ENCODE data around the gene FAM168B.
"Not testable (repeated sequence)": the region's sequence is repeated elsewhere in the genome, so short reads cannot be mapped to it uniquely, and the experiment has no call there.

Gene FAM168B

DNA sequence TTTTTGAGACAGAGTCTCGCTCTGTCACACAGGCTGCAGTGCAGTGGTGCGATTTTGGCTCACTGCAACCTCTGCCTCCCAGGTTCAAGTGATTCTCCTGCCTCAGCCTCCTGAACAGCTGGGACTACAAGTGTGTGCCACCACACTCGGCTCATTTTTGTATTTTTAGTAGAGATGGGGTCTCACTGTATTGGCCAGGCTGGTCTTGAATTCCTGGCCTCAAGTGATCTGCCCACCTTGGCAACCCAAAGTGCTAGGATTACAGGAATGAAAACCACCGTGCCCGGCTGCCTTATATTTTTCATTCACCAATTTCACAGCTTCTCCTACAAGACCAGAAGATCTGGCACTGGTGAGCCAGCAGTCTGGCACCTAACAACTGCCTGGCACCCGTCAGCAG is 25.1 kb downstream of the FAM168B start:
- H3K9ac ChIP-seq (ENCODE audit: low read depth, low read length); H3K9me3 ChIP-seq (ENCODE audit: insufficient read depth, low read depth, low read length); H3K4me1 ChIP-seq (ENCODE audit: insufficient read depth, low read length); H3K27ac ChIP-seq (ENCODE audit: low read depth, low read length); H3K4me3 ChIP-seq (ENCODE audit: low read length); H3K27me3 ChIP-seq (ENCODE audit: insufficient read depth, low read length): not testable (repeated sequence)
- H3K36me3 ChIP-seq (ENCODE audit: insufficient read depth, low read length): peaks cover 75% of the 10 kb centered on the region
- WGBS: 95% methylated on average over 6 of the region's 6 CpGs

GRCh38 chr2:131067465-131068125 is 25.7 kb downstream of the FAM168B start:
- H3K36me3 ChIP-seq (ENCODE audit: insufficient read depth, low read length): peaks cover 75% of the 10 kb centered on the region

GRCh38 chr2:131064589-131065512 is 28.4 kb downstream of the FAM168B start:
- H3K9ac ChIP-seq (ENCODE audit: low read depth, low read length): no peak overlapping the region
- H3K27me3 ChIP-seq (ENCODE audit: insufficient read depth, low read length): no peaks in the 10 kb centered on the region
- H3K4me3 ChIP-seq (ENCODE audit: low read length): no peak overlapping the region
- no peak overlapping the region for H3K27ac ChIP-seq (ENCODE audit: low read depth, low read length)
- H3K36me3 ChIP-seq (ENCODE audit: insufficient read depth, low read length): peaks cover 71% of the 10 kb centered on the region
- 94% methylated on average over 14 of the region's 14 CpGs for WGBS
- no peaks in the 10 kb centered on the region for H3K9me3 ChIP-seq (ENCODE audit: insufficient read depth, low read depth, low read length)
- H3K4me1 ChIP-seq (ENCODE audit: insufficient read depth, low read length): no peaks in the 10 kb centered on the region

More at GRCh38 chr2:131067465-131068125, 25.7 kb downstream of the FAM168B start:
- no peaks in the 10 kb centered on the region for H3K4me1 ChIP-seq (ENCODE audit: insufficient read depth, low read length)
- 96% methylated on average over 2 of the region's 2 CpGs for WGBS
- no peak overlapping the region for H3K4me3 ChIP-seq (ENCODE audit: low read length)
- no peak overlapping the region for H3K27ac ChIP-seq (ENCODE audit: low read depth, low read length)
- H3K9me3 ChIP-seq (ENCODE audit: insufficient read depth, low read depth, low read length): no peaks in the 10 kb centered on the region
- H3K27me3 ChIP-seq (ENCODE audit: insufficient read depth, low read length): no peaks in the 10 kb centered on the region
- no peak overlapping the region for H3K9ac ChIP-seq (ENCODE audit: low read depth, low read length)

GRCh38 chr2:131063501-131064283 is 29.6 kb downstream of the FAM168B start:
- WGBS: 93% methylated on average over 8 of the region's 11 CpGs

DNA sequence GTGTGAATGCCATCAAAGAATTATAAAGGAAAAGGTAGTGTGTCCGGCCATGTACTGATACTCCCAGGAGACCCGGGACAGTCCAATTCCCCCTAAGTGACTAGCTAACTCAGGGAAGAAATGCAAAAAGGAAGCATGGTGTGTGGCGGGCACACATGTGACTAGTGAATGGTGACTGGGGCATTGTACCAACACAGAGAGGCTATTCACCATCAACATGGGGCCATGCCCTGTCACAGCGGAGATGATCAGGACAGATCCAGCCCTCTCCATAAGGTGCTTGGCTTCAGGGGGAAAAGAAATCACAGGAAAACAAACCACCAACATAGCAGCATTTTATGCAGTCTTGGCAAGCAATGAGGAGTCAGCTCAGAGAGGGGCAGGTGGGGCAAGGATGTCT is 34.3 kb downstream of the FAM168B start:
- peaks cover 90% of the 10 kb centered on the region for H3K36me3 ChIP-seq (ENCODE audit: insufficient read depth, low read length)

More at GRCh38 chr2:131063501-131064283, 29.6 kb downstream of the FAM168B start:
- no peak overlapping the region for H3K27ac ChIP-seq (ENCODE audit: low read depth, low read length)
- H3K4me3 ChIP-seq (ENCODE audit: low read length): no peak overlapping the region
- H3K36me3 ChIP-seq (ENCODE audit: insufficient read depth, low read length): peaks cover 73% of the 10 kb centered on the region
- no peaks in the 10 kb centered on the region for H3K27me3 ChIP-seq (ENCODE audit: insufficient read depth, low read length)
- no peak overlapping the region for H3K9ac ChIP-seq (ENCODE audit: low read depth, low read length)
- no peaks in the 10 kb centered on the region for H3K9me3 ChIP-seq (ENCODE audit: insufficient read depth, low read depth, low read length)
- H3K4me1 ChIP-seq (ENCODE audit: insufficient read depth, low read length): no peaks in the 10 kb centered on the region

DNA sequence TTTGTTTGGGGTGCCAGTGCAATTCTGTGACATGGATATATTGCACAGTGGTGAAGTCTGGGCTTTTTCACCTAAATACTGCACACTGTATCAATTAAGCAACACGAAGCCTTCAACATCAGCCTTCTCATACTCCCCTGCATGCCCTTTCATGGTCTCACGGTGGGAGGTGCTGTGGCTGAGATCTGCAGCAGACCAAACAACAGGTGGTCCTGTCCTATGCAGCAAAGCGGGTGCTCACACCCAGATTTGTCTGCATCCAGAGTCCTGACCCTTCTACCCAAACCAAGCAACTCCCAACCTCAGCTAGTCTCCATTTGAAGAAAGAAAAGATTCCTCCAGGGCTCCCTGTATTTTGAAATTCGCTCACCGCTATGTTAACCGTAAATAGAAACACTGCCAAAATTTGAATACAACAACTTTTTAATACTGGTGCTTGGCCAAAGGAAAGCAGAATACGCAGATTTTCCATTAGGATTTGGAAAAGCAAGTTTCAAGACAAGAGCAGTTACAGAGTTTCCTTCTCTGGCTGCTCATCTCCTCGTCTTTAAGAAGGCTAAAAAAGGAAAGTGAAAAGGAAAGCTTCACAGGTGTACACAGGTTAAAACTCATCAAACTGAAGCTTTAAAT is 34.9 kb downstream of the FAM168B start:
- peaks cover 90% of the 10 kb centered on the region for H3K36me3 ChIP-seq (ENCODE audit: insufficient read depth, low read length)
- H3K4me3 ChIP-seq (ENCODE audit: low read length): no peak overlapping the region
- H3K27ac ChIP-seq (ENCODE audit: low read depth, low read length): no peak overlapping the region
- no peaks in the 10 kb centered on the region for H3K4me1 ChIP-seq (ENCODE audit: insufficient read depth, low read length)
- no peaks in the 10 kb centered on the region for H3K9me3 ChIP-seq (ENCODE audit: insufficient read depth, low read depth, low read length)
- no peaks in the 10 kb centered on the region for H3K27me3 ChIP-seq (ENCODE audit: insufficient read depth, low read length)
- 95% methylated on average over 8 of the region's 8 CpGs for WGBS
- H3K9ac ChIP-seq (ENCODE audit: low read depth, low read length): no peak overlapping the region

More for the DNA sequence above, 34.3 kb downstream of the FAM168B start:
- Histone ChIP-seq H3K9ac (ENCODE audit: low read depth, low read length) (no peak overlapping the region), H3K27me3 (ENCODE audit: insufficient read depth, low read length) (no peaks in the 10 kb centered on the region), H3K27ac (ENCODE audit: low read depth, low read length) (no peak overlapping the region), H3K4me1 (ENCODE audit: insufficient read depth, low read length) (no peaks in the 10 kb centered on the region), H3K9me3 (ENCODE audit: insufficient read depth, low read depth, low read length) (no peaks in the 10 kb centered on the region), H3K4me3 (ENCODE audit: low read length) (no peak overlapping the region)
- WGBS: 94% methylated on average over 4 of the region's 4 CpGs

DNA sequence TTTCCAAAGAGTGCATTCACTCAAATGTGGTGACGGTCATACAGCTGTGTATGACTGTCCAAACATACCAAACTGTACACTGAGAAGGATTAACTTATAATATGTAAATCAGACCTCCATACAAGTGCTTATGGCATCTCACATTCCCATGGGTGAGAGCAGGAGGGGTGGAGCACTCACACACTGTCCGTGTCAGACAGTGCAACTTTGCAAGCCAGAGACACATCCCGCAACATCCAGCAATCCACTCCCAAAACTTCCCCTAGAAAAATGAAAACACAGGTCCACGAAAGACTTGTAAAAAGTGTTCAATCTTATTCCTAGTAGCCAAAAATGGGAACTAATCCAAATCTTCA is 36.4 kb downstream of the FAM168B start:
- no peaks in the 10 kb centered on the region for H3K27me3 ChIP-seq (ENCODE audit: insufficient read depth, low read length)
- H3K9me3 ChIP-seq (ENCODE audit: insufficient read depth, low read depth, low read length): no peaks in the 10 kb centered on the region
- H3K4me3 ChIP-seq (ENCODE audit: low read length): no peak overlapping the region
- no peak overlapping the region for H3K27ac ChIP-seq (ENCODE audit: low read depth, low read length)
- H3K36me3 ChIP-seq (ENCODE audit: insufficient read depth, low read length): peaks cover 91% of the 10 kb centered on the region
- H3K4me1 ChIP-seq (ENCODE audit: insufficient read depth, low read length): no peaks in the 10 kb centered on the region
- H3K9ac ChIP-seq (ENCODE audit: low read depth, low read length): no peak overlapping the region
- WGBS: 95% methylated on average over 4 of the region's 4 CpGs

DNA sequence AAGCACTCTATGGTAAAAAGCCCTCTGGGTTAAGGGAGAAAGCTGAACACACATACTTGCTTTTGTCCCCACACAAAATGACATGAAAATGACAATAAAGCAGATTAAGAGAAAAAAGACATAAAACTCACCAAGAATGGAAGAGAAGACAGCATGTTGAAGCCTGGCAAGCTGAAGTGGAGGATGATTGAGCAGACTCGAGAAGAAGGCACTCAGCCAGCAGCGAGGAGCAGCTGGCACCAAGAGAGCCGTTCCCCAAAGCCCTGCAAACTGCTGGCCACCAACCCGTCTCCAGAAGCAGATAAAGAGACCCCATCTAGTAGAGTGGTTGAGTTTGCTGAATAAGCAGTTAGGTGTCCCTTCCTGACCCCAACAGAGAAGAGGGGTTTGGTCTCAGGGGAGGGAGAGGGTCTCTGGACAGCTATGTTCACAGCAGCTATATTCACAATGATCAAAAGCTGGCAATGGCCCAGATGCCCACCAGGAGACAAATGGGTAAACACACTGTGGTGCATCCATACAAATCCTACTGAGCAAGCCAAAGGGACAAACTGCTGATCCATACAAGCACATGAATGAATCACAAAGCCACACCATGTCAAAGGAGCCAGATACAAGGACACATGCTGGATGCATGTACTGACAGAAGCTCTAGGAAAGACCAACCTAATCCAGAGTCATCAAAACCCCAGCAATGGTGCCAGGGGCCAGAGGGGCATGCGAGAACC is 36.9 kb downstream of the FAM168B start:
- H3K27ac ChIP-seq (ENCODE audit: low read depth, low read length): no peak overlapping the region
- no peaks in the 10 kb centered on the region for H3K27me3 ChIP-seq (ENCODE audit: insufficient read depth, low read length)
- H3K9me3 ChIP-seq (ENCODE audit: insufficient read depth, low read depth, low read length): no peaks in the 10 kb centered on the region
- H3K9ac ChIP-seq (ENCODE audit: low read depth, low read length): no peak overlapping the region
- H3K36me3 ChIP-seq (ENCODE audit: insufficient read depth, low read length): peaks cover 91% of the 10 kb centered on the region
- H3K4me3 ChIP-seq (ENCODE audit: low read length): no peak overlapping the region
- H3K4me1 ChIP-seq (ENCODE audit: insufficient read depth, low read length): no peaks in the 10 kb centered on the region
- WGBS: 96% methylated on average over 5 of the region's 5 CpGs

DNA sequence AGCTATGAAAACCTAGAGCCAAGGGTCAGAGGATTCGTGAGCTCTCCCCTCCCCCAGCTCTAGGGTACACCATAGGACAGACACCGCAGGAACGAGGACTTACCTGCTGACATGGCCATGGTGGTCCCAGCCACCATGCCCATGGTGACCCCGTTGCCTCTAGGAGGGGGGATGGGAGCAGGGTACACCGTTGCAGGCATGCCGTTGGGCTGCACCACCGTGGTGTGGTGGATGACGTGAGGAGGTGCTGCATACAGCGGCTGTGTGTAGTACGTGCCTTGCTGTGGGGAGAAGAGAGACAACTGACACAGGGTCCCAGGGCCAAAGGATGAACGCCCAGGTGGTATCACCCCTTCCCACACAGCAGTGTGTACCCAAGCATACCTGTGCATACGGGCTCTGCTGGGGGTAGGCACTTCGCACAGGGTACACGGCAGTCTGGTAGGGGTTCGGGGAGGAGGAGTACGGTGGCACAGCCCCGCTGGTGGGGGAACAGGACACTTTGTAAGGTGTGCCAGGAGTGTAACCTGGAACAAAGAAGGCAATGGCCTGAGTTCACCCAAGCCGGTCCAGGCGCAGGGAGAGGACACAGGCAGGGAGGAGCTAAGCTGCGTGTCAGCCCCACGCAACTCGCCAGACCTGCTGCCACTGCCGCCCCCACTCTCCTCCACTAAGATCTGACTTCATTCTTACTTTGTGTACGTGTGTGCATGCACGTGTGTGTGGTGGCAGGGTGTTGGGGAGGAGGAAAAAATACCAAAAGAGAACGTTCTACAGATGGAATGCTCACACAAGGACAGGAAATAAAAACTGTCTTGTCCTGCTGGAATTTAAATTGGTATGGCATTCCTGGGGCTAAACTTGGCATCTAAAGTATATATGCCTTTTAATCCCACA is 37.8 kb downstream of the FAM168B start:
- H3K9me3 ChIP-seq (ENCODE audit: insufficient read depth, low read depth, low read length): no peaks in the 10 kb centered on the region
- H3K4me1 ChIP-seq (ENCODE audit: insufficient read depth, low read length): no peaks in the 10 kb centered on the region
- WGBS: 95% methylated on average over 26 of the region's 26 CpGs
- H3K9ac ChIP-seq (ENCODE audit: low read depth, low read length): no peak overlapping the region
- no peak overlapping the region for H3K4me3 ChIP-seq (ENCODE audit: low read length)
- no peak overlapping the region for H3K27ac ChIP-seq (ENCODE audit: low read depth, low read length)
- H3K36me3 ChIP-seq (ENCODE audit: insufficient read depth, low read length): peaks cover 96% of the 10 kb centered on the region
- no peaks in the 10 kb centered on the region for H3K27me3 ChIP-seq (ENCODE audit: insufficient read depth, low read length)

DNA sequence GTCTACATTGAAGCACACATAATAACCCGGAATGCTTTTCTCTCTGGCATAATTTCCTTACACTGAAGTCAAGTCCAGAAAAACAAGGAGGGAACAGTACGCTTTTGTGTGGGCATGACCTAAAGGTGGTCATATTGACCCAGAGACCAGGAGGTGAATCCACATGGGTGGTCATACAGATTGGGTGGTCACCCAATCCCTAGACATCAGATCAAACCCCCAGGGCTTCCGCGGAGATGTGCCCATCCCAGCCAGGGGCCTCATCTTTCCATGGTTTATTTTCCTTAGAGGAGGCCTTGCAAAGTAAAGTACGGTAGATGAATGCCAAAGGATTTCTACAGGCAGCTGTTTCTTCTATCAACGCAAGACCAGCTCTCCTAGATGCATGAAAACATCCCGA is 38.8 kb downstream of the FAM168B start:
- no peak overlapping the region for H3K4me3 ChIP-seq (ENCODE audit: low read length)
- WGBS: 96% methylated on average over 7 of the region's 7 CpGs
- no peak overlapping the region for H3K9ac ChIP-seq (ENCODE audit: low read depth, low read length)
- H3K27ac ChIP-seq (ENCODE audit: low read depth, low read length): no peak overlapping the region
- no peaks in the 10 kb centered on the region for H3K27me3 ChIP-seq (ENCODE audit: insufficient read depth, low read length)
- no peaks in the 10 kb centered on the region for H3K4me1 ChIP-seq (ENCODE audit: insufficient read depth, low read length)
- no peaks in the 10 kb centered on the region for H3K9me3 ChIP-seq (ENCODE audit: insufficient read depth, low read depth, low read length)
- peaks cover 98% of the 10 kb centered on the region for H3K36me3 ChIP-seq (ENCODE audit: insufficient read depth, low read length)

Measured in HUES64 (cell line).